Fibroblast of lung (primary cell): Measurements from ENCODE around the gene THEM4.

Experiments used
- CTCF ChIP-seq, 2 donors: IDR thresholded peaks in 1 of 2; conservative IDR thresholded peaks in 1 of 2; 1 replicate in 1 of 2; 2 replicates in 1 of 2; pipeline ENCODE4 v1.5.1; 2011 to 2012; ENCODE audit warnings: low read length in 2 of 2, control low read depth in 1 of 2, inconsistent platforms in 1 of 2, low read depth in 1 of 2, mild to moderate bottlenecking in 1 of 2
- EZH2 ChIP-seq: IDR thresholded peaks from 2 replicates; pipeline ENCODE4 v1.5.1; 2012; ENCODE audit warnings: low read length, control low read depth, mild to moderate bottlenecking; ENCODE audit errors: missing control alignments

- no peak for TF ChIP-seq EZH2
- no peak for TF ChIP-seq CTCF (conservative IDR thresholded peaks at IDR 0.05 in 1 of 2, IDR thresholded peaks at IDR 0.05 in 1 of 2; ENCODE audit: low read depth in 1 of 2, low read length in 2 of 2)
Measured at GRCh38 chr1:151940541-151940940, 31.2 kb upstream of the THEM4 start.
